ENCODE measurements around the gene FBXO41. TPM values are rescaled to one million over a fixed set of nuclear protein-coding genes. Genes with fewer than 3 reads are reported as not detected.

The FBXO41 gene
- polyA plus RNA-seq, 10 donors: 0.13 to 0.54 (median 0.28) TPM

- no peak for DNase-seq
These were observed 22.1 kb downstream of the FBXO41 start for GRCh38 chr2:73262108-73262651.

GRCh38 chr2:73260338-73260984 is 23.8 kb downstream of the FBXO41 start:
- peak in 1 of 3 donors; percentile 45 for DNase-seq

- no peak for DNase-seq
These were observed 24.5 kb downstream of the FBXO41 start for GRCh38 chr2:73259704-73260337.

GRCh38 chr2:73259276-73259675 is 25.0 kb downstream of the FBXO41 start:
- DNase-seq: no peak

- no peak for DNase-seq
These were observed 25.4 kb downstream of the FBXO41 start for GRCh38 chr2:73258913-73259215.

- no peak for DNase-seq
These were observed 25.9 kb downstream of the FBXO41 start for GRCh38 chr2:73258186-73258912.

- no peak for DNase-seq
These were observed 26.7 kb downstream of the FBXO41 start for GRCh38 chr2:73257425-73258125.

- no peak for DNase-seq
These were observed 27.3 kb downstream of the FBXO41 start for GRCh38 chr2:73257021-73257420.

GRCh38 chr2:73256618-73256922 is 27.7 kb downstream of the FBXO41 start:
- no peak for DNase-seq

GRCh38 chr2:73255907-73256617 is 28.2 kb downstream of the FBXO41 start:
- DNase-seq: no peak

GRCh38 chr2:73255007-73255644 is 29.2 kb downstream of the FBXO41 start:
- DNase-seq: no peak

GRCh38 chr2:73254343-73255006 is 29.8 kb downstream of the FBXO41 start:
- no peak for DNase-seq

GRCh38 chr2:73253901-73254300 is 30.4 kb downstream of the FBXO41 start:
- no peak for DNase-seq

- no peak for DNase-seq
These were observed 30.9 kb downstream of the FBXO41 start for GRCh38 chr2:73253400-73253799.

- DNase-seq: no peak
These were observed 31.8 kb downstream of the FBXO41 start for GRCh38 chr2:73252238-73253027.

- DNase-seq: no peak
These were observed 33.1 kb downstream of the FBXO41 start for GRCh38 chr2:73250872-73251846.

GRCh38 chr2:73249636-73250035 is 34.6 kb downstream of the FBXO41 start:
- no peak for DNase-seq

- no peak for DNase-seq
These were observed 37.4 kb downstream of the FBXO41 start for GRCh38 chr2:73246850-73247249.

GRCh38 chr2:73244580-73244979 is 39.7 kb downstream of the FBXO41 start:
- DNase-seq: no peak

All from muscle of back (tissue), 11 donors.